ENCODE results near the gene BPIFA2.

- no peak for TF ChIP-seq POLR2A (IDR thresholded peaks at IDR 0.05)
- no peak for TF ChIP-seq CTCF (IDR thresholded peaks at IDR 0.05)
Observed at GRCh38 chr20:33203444-33203843, 35.5 kb downstream of the BPIFA2 start.
